Mesenteric fat pad (tissue), 1 donor: ENCODE results near the gene IRF5. TPM values are rescaled to one million over a fixed set of nuclear protein-coding genes. Genes with fewer than 3 reads are reported as not detected.

Experiments
- DNase-seq: peaks from one replicate; pipeline ENCODE4 v3.0.0-alpha.2; 2020; ENCODE audit warnings: low spot score
- long read RNA-seq: library from polyadenylated mRNA; unstranded; transcript quantifications from one replicate; pipeline ENCODE4 v2.0.0, GENCODE V29; 2020
- total RNA-seq: library from RNA; stranded (reverse); fragmentation: NEBNext Ultra II Directional; extraction: Animal tissue kit (Norgen Biotek cat#: 25700); gene quantifications from one replicate; pipeline ENCODE4 v1.2.1, GENCODE V29; 2021
- donor health status: DM: yes; HTN: yes; CAD: no.

IRF5 gene
- total RNA-seq: 17.3 TPM
- long read RNA-seq, partial matches to known transcripts: 2 of 10 reads
- long read RNA-seq, other reads (novel, unspliced or antisense): 6 of 10 reads

- no peak for DNase-seq
These were observed at the start of gene IRF5 for GRCh38 chr7:128937647-128938543. TSS of gene IRF5 (plus strand) at chr7:128937927. CDS start at chr7:128942082, 4,155 bp downstream.

GRCh38 chr7:128888039-128888755, 49.5 kb upstream of the IRF5 start:
- no peak for DNase-seq

GRCh38 chr7:128888756-128889095, 49.0 kb upstream of the IRF5 start:
- no peak for DNase-seq

- no peak for DNase-seq
These were observed 48.6 kb upstream of the IRF5 start for GRCh38 chr7:128889121-128889520.

- DNase-seq: no peak
These were observed 47.2 kb upstream of the IRF5 start for GRCh38 chr7:128890306-128891109.

GRCh38 chr7:128891110-128891941, 46.4 kb upstream of the IRF5 start:
- no peak for DNase-seq

- no peak for DNase-seq
These were observed 45.8 kb upstream of the IRF5 start for GRCh38 chr7:128891942-128892269.

- no peak for DNase-seq
These were observed 45.0 kb upstream of the IRF5 start for GRCh38 chr7:128892521-128893250.

GRCh38 chr7:128893251-128894100, 44.3 kb upstream of the IRF5 start:
- no peak for DNase-seq

GRCh38 chr7:128894101-128894440, 43.7 kb upstream of the IRF5 start:
- no peak for DNase-seq

GRCh38 chr7:128895320-128895719, 42.4 kb upstream of the IRF5 start:
- DNase-seq: no peak

GRCh38 chr7:128899392-128899791, 38.3 kb upstream of the IRF5 start:
- DNase-seq: no peak

- DNase-seq: no peak
These were observed 37.5 kb upstream of the IRF5 start for GRCh38 chr7:128900237-128900636.

GRCh38 chr7:128902761-128903585, 34.8 kb upstream of the IRF5 start:
- peak; percentile 85 for DNase-seq

- peak; percentile 64 for DNase-seq
These were observed 33.9 kb upstream of the IRF5 start for GRCh38 chr7:128903621-128904361.

- peak; percentile 67 for DNase-seq
These were observed 33.1 kb upstream of the IRF5 start for GRCh38 chr7:128904381-128905197.
